ENCODE results near the gene SYNDIG1. TPM values are rescaled to one million over a fixed set of nuclear protein-coding genes. Genes with fewer than 3 reads are reported as not detected.

Gene SYNDIG1
- total RNA-seq, 2 experiments from 2014 or later, result not detected

- ChIA-PET POLR2A (no interaction called here), CTCF (no interaction called here)
- H3K36me3 ChIP-seq (ENCODE audit: insufficient read depth, low read length), result no peaks in the 10 kb centered on the region
- Mint-ChIP-seq H3K27me3 (peaks cover 13% of the 10 kb centered on the region), H3K9me3 (no peaks in the 10 kb centered on the region), H3K27ac (no peak overlapping the region), H3K36me3 (ENCODE audit: low read depth) (no peaks in the 10 kb centered on the region), H3K4me1 (ENCODE audit: low read depth) (no peaks in the 10 kb centered on the region), H3K4me3 (no peak overlapping the region)
- ATAC-seq (ENCODE audit: poor library complexity) (no peak), DNase-seq (no peak)
- H3K27me3 ChIP-seq (ENCODE audit: control insufficient read depth in 1 of 2, insufficient read depth in 2 of 2, low read length in 2 of 2), result peaks cover 0 to 4% of the 10 kb centered on the region in 2 experiments
- intact Hi-C loops (cut with DNase I, micrococcal nuclease), result no loop called here
- H3K9me3 ChIP-seq (ENCODE audit: control insufficient read depth in 1 of 2, insufficient read depth in 1 of 2, low read length in 2 of 2), result no peaks in the 10 kb centered on the region
- no peak overlapping the region for H3K4me3 ChIP-seq (ENCODE audit: low read length)
- H3K4me1 ChIP-seq (ENCODE audit: insufficient read depth, low read length), result no peaks in the 10 kb centered on the region
- no peak overlapping the region for H3K27ac ChIP-seq (ENCODE audit: low read depth in 1 of 2, low read length in 2 of 2)
- TF ChIP-seq, protein P1, sequence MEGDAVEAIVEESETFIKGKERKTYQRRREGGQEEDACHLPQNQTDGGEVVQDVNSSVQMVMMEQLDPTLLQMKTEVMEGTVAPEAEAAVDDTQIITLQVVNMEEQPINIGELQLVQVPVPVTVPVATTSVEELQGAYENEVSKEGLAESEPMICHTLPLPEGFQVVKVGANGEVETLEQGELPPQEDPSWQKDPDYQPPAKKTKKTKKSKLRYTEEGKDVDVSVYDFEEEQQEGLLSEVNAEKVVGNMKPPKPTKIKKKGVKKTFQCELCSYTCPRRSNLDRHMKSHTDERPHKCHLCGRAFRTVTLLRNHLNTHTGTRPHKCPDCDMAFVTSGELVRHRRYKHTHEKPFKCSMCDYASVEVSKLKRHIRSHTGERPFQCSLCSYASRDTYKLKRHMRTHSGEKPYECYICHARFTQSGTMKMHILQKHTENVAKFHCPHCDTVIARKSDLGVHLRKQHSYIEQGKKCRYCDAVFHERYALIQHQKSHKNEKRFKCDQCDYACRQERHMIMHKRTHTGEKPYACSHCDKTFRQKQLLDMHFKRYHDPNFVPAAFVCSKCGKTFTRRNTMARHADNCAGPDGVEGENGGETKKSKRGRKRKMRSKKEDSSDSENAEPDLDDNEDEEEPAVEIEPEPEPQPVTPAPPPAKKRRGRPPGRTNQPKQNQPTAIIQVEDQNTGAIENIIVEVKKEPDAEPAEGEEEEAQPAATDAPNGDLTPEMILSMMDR (IDR thresholded peaks at IDR 0.05), result no peak
Measured at GRCh38 chr20:24462460-24463010, 6.9 kb upstream of the SYNDIG1 start.

GRCh38 chr20:24465159-24465558 lies 4.3 kb upstream of the SYNDIG1 start:
- TF ChIP-seq, protein P1 (IDR thresholded peaks at IDR 0.05), result no peak
- Histone ChIP-seq H3K9me3 (ENCODE audit: control insufficient read depth in 1 of 2, insufficient read depth in 1 of 2, low read length in 2 of 2) (peaks cover 0 to 8% of the 10 kb centered on the region in 2 experiments), H3K27ac (ENCODE audit: low read depth in 1 of 2, low read length in 2 of 2) (no peak overlapping the region), H3K27me3 (ENCODE audit: control insufficient read depth in 1 of 2, insufficient read depth in 2 of 2, low read length in 2 of 2) (peaks cover 12 to 16% of the 10 kb centered on the region in 2 experiments), H3K4me1 (ENCODE audit: insufficient read depth, low read length) (peaks cover 3% of the 10 kb centered on the region), H3K4me3 (ENCODE audit: low read length) (no peak overlapping the region), H3K36me3 (ENCODE audit: insufficient read depth, low read length) (no peaks in the 10 kb centered on the region)
- no peaks in the 10 kb centered on the region for H3K36me3 Mint-ChIP-seq (ENCODE audit: low read depth)
- POLR2A ChIA-PET, result no interaction called here
- no peak overlapping the region for H3K27ac Mint-ChIP-seq
- CTCF ChIA-PET, result no interaction called here
- no peaks in the 10 kb centered on the region for H3K4me1 Mint-ChIP-seq (ENCODE audit: low read depth)
- intact Hi-C loops (cut with DNase I, micrococcal nuclease), result no loop called here
- H3K4me3 Mint-ChIP-seq, result no peak overlapping the region
- peaks cover 27% of the 10 kb centered on the region for H3K27me3 Mint-ChIP-seq
- ATAC-seq (ENCODE audit: poor library complexity) (no peak), DNase-seq (no peak)
- H3K9me3 Mint-ChIP-seq, result no peaks in the 10 kb centered on the region

DNA sequence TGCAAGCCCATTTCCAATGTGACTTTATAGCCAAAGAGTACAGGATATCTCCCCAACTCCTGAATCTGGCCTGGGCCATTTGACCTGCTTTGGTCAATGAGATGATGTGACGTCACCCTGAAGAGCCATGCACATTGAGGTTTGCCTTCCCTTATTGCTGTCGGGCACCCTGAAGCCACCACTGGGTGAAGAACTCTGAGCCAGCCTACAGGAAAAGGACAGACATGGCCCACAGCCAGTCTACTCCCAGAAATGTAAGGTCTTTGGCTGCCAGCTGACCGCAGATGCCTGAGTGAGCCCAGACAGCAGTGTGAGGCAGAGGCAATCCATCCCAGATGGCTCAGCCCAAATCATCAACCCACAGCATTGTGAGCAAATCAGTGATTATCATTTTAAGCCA lies 3.7 kb upstream of the SYNDIG1 start:
- ATAC-seq (ENCODE audit: poor library complexity), result no peak
- H3K4me3 ChIP-seq (ENCODE audit: low read length), result no peak overlapping the region
- ChIA-PET POLR2A (no interaction called here), CTCF (no interaction called here)
- H3K27ac ChIP-seq (ENCODE audit: low read depth in 1 of 2, low read length in 2 of 2), result no peak overlapping the region
- TF ChIP-seq, protein P1 (IDR thresholded peaks at IDR 0.05), result no peak
- H3K4me1 ChIP-seq (ENCODE audit: insufficient read depth, low read length), result peaks cover 9% of the 10 kb centered on the region
- intact Hi-C loops (cut with DNase I, micrococcal nuclease), result no loop called here
- peaks cover 2% of the 10 kb centered on the region for H3K4me1 Mint-ChIP-seq (ENCODE audit: low read depth)
- H3K36me3 Mint-ChIP-seq (ENCODE audit: low read depth), result no peaks in the 10 kb centered on the region
- H3K27me3 Mint-ChIP-seq, result peaks cover 33% of the 10 kb centered on the region
- peaks cover 0 to 14% of the 10 kb centered on the region in 2 experiments for H3K9me3 ChIP-seq (ENCODE audit: control insufficient read depth in 1 of 2, insufficient read depth in 1 of 2, low read length in 2 of 2)
- H3K9me3 Mint-ChIP-seq, result no peaks in the 10 kb centered on the region
- peaks cover 17 to 21% of the 10 kb centered on the region in 2 experiments for H3K27me3 ChIP-seq (ENCODE audit: control insufficient read depth in 1 of 2, insufficient read depth in 2 of 2, low read length in 2 of 2)
- H3K4me3 Mint-ChIP-seq, result no peak overlapping the region
- no peaks in the 10 kb centered on the region for H3K36me3 ChIP-seq (ENCODE audit: insufficient read depth, low read length)
- no peak overlapping the region for H3K27ac Mint-ChIP-seq
- no peak for DNase-seq
